ENCODE results near the gene ACVR2B. TPM values are rescaled to one million over a fixed set of nuclear protein-coding genes. Genes with fewer than 3 reads are reported as not detected.

ACVR2B gene
- total and polyA plus RNA-seq, 10 of the 15 experiments (the other 5 are each of a cell fraction or from before 2014, with no cell fraction given), result 0.27 to 2.9 (median 1.0) TPM

GRCh38 chr3:38516669-38517068 is 63.0 kb downstream of the ACVR2B start:
- WGBS (ENCODE audit: insufficient coverage, insufficient replicate concordance, low lambda C conversion rate, missing lambda C conversion rate), result 0% methylated on average over 1 of the region's 1 CpG
- ChIA-PET CTCF (interaction anchor here (0.6 to 6.9 kb wide), 3 partner anchors 7 to 649 kb away, joined by 3 to 120 read pairs (median 4); no protein-coding TSS in a partner anchor), RAD21 (ENCODE audit: unreplicated experiment) (no interaction called here), POLR2A (no interaction called here), SMC1A (ENCODE audit: uncharacterized antibody, unreplicated experiment) (interaction anchor here (1.5 kb wide), 1 partner anchor 483 kb away, joined by 5 read pairs; no protein-coding TSS in a partner anchor)
- H3K4me1 ChIP-seq (ENCODE audit: control insufficient read depth, insufficient read depth, low read length), result no peaks in the 10 kb centered on the region
- no TSS peak for BruUV-seq (replicated peaks)
- in situ Hi-C loops (cut with MboI), result no loop called here
- H3K27ac ChIP-seq (ENCODE audit: control insufficient read depth, insufficient read depth), result no peak overlapping the region
- H3K36me3 ChIP-seq (ENCODE audit: control insufficient read depth in 2 of 2, insufficient read depth in 2 of 2, low read length in 1 of 2), result peaks cover 2 to 5% of the 10 kb centered on the region in 2 experiments; a peak in 3 of 4 replicates
- H3K4me2 ChIP-seq (ENCODE audit: control insufficient read depth, insufficient read depth), result no peak overlapping the region
- no peaks in the 10 kb centered on the region for H3K79me2 ChIP-seq (ENCODE audit: control insufficient read depth, insufficient read depth, low read length)
- ATAC-seq (no peak), FAIRE-seq (no peak), DNase-seq (ENCODE audit: low read depth, low spot score) (no peak)
- no peak overlapping the region for H2AFZ ChIP-seq (ENCODE audit: control insufficient read depth, low read depth, low read length)
- H3K9me3 ChIP-seq (replicated peaks; ENCODE audit: control insufficient read depth, insufficient read depth, low read length), result no peaks in the 10 kb centered on the region
- H3K9ac ChIP-seq (ENCODE audit: control insufficient read depth, insufficient read depth, low read length), result no peak overlapping the region
- intact Hi-C loops (cut with micrococcal nuclease; ENCODE audit: unreplicated experiment), result no loop called here
- no peak for TF ChIP-seq GABPA (IDR thresholded peaks at IDR 0.05; ENCODE audit: low read depth)
- TF ChIP-seq PAX8 (IDR thresholded peaks at IDR 0.05), result no peak
- TF ChIP-seq, protein P1, sequence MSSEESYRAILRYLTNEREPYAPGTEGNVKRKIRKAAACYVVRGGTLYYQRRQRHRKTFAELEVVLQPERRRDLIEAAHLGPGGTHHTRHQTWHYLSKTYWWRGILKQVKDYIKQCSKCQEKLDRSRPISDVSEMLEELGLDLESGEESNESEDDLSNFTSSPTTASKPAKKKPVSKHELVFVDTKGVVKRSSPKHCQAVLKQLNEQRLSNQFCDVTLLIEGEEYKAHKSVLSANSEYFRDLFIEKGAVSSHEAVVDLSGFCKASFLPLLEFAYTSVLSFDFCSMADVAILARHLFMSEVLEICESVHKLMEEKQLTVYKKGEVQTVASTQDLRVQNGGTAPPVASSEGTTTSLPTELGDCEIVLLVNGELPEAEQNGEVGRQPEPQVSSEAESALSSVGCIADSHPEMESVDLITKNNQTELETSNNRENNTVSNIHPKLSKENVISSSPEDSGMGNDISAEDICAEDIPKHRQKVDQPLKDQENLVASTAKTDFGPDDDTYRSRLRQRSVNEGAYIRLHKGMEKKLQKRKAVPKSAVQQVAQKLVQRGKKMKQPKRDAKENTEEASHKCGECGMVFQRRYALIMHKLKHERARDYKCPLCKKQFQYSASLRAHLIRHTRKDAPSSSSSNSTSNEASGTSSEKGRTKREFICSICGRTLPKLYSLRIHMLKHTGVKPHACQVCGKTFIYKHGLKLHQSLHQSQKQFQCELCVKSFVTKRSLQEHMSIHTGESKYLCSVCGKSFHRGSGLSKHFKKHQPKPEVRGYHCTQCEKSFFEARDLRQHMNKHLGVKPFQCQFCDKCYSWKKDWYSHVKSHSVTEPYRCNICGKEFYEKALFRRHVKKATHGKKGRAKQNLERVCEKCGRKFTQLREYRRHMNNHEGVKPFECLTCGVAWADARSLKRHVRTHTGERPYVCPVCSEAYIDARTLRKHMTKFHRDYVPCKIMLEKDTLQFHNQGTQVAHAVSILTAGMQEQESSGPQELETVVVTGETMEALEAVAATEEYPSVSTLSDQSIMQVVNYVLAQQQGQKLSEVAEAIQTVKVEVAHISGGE (CRISPR knock-in tag; IDR thresholded peaks at IDR 0.05), result no peak
- no peak for TF ChIP-seq MTA3 (IDR thresholded peaks at IDR 0.05; ENCODE audit: borderline replicate concordance, low read length)
- no peak for TF ChIP-seq TCF3 (IDR thresholded peaks at IDR 0.05; ENCODE audit: borderline replicate concordance, insufficient read depth, low read depth, low read length)
- TF ChIP-seq NFIC (IDR thresholded peaks at IDR 0.05; ENCODE audit: low read depth, low read length), result no peak
- H3K27me3 ChIP-seq (replicated peaks in 1 of 2; ENCODE audit: control insufficient read depth in 2 of 2, insufficient read depth in 2 of 2, low read length in 1 of 2), result no peaks in the 10 kb centered on the region
- H4K20me1 ChIP-seq (ENCODE audit: control insufficient read depth, insufficient read depth), result no peaks in the 10 kb centered on the region
- H3K4me3 ChIP-seq, result no peak overlapping the region
